Endothelial cell (in vitro differentiated cells): ENCODE results near the gene CCDC9B. TPM values are rescaled to one million over a fixed set of nuclear protein-coding genes. Genes with fewer than 3 reads are reported as not detected.

Experiments used
- DNase-seq: peaks from one replicate; pipeline ENCODE4 v3.0.0; 2021; ENCODE audit warnings: low spot score
- H3K27ac Mint-ChIP-seq: one replicate; pipeline ENCODE4 v1.8.0; 2021; ENCODE audit warnings: mixed read lengths, inconsistent platforms; ENCODE audit not compliant: unreplicated experiment
- H3K27me3 Mint-ChIP-seq: one replicate; pipeline ENCODE4 v1.8.0; 2021; ENCODE audit warnings: mild to moderate bottlenecking, moderate library complexity, mixed read lengths, inconsistent platforms; ENCODE audit not compliant: unreplicated experiment
- H3K36me3 Mint-ChIP-seq: one replicate; pipeline ENCODE4 v1.8.0; 2021; ENCODE audit warnings: mild to moderate bottlenecking, low read depth, mixed read lengths, inconsistent platforms; ENCODE audit not compliant: unreplicated experiment
- H3K4me1 Mint-ChIP-seq: one replicate; pipeline ENCODE4 v1.8.0; 2021; ENCODE audit warnings: mild to moderate bottlenecking, mixed read lengths, inconsistent platforms; ENCODE audit not compliant: unreplicated experiment
- H3K4me3 Mint-ChIP-seq: one replicate; pipeline ENCODE4 v1.8.0; 2021; ENCODE audit warnings: mild to moderate bottlenecking, mixed read lengths, inconsistent platforms; ENCODE audit not compliant: unreplicated experiment
- H3K9me3 Mint-ChIP-seq: one replicate; pipeline ENCODE4 v1.8.0; 2021; ENCODE audit warnings: mixed read lengths, inconsistent platforms; ENCODE audit not compliant: unreplicated experiment
- total RNA-seq: library from RNA; stranded (reverse); fragmentation: NEBNext Ultra II Directional; extraction: Animal tissue kit (Norgen Biotek cat#: 25700); gene quantifications from one replicate; pipeline ENCODE4 v1.2.1, GENCODE V29; 2021; ENCODE audit not compliant: unreplicated experiment
- TF ChIP-seq, protein P1 (sequence below): fragments of 200-600 bp; sonication (generic); IDR thresholded peaks from one replicate; pipeline ENCODE4 v1.5.0; 2021; ENCODE audit warnings: antibody characterized with exemption; ENCODE audit not compliant: unreplicated experiment

The CCDC9B gene
- total RNA-seq, 1 donor from 2014 or later, result 0.92 TPM

DNA sequence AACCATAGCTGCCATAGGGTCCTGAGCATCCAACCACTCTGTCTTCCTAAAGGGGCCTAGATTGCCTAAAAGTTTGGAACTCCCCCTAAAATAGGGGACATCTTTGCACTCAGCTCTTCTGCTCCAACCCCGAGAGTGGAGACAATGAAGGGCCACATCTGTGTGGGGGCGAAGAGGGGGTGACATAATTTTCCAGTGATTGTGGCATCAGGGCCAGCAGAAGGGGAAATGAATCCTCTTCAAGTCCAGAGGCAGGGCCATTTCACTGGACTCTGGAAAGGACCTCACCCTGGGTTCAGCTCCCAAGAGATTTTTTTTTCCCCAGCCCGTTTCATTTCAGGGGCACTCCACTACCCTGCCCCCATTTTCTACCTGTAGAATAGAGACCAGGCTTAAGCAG is 53.2 kb downstream of the CCDC9B start:
- Mint-ChIP-seq H3K4me3 (no peak overlapping the region), H3K27ac (no peak overlapping the region), H3K27me3 (peaks cover 20% of the 10 kb centered on the region), H3K9me3 (no peaks in the 10 kb centered on the region), H3K4me1 (peaks cover 7% of the 10 kb centered on the region), H3K36me3 (peaks cover 7% of the 10 kb centered on the region)
- TF ChIP-seq, protein P1, sequence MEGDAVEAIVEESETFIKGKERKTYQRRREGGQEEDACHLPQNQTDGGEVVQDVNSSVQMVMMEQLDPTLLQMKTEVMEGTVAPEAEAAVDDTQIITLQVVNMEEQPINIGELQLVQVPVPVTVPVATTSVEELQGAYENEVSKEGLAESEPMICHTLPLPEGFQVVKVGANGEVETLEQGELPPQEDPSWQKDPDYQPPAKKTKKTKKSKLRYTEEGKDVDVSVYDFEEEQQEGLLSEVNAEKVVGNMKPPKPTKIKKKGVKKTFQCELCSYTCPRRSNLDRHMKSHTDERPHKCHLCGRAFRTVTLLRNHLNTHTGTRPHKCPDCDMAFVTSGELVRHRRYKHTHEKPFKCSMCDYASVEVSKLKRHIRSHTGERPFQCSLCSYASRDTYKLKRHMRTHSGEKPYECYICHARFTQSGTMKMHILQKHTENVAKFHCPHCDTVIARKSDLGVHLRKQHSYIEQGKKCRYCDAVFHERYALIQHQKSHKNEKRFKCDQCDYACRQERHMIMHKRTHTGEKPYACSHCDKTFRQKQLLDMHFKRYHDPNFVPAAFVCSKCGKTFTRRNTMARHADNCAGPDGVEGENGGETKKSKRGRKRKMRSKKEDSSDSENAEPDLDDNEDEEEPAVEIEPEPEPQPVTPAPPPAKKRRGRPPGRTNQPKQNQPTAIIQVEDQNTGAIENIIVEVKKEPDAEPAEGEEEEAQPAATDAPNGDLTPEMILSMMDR, result no peak
- no peak for DNase-seq

DNA sequence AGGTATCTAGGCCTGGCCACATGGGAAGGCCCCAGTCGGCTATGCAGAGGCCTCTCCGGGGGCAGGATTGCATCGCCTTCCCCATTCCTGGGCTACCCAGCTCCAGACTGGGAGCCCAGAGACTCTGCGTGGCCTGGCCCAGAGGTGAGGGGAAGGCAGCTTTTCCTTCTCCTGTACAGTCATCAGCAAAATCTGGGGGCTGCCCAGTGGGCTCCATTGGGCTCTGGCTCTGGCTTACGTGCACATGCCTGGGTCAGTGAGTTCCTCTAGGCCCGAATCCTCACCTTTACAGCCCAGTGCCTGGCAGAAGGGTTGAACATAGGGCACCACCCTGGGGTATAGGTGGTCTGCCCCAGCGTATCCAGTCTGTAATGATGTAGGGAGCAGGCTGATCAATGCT is 53.9 kb downstream of the CCDC9B start:
- Mint-ChIP-seq H3K9me3 (no peaks in the 10 kb centered on the region), H3K27me3 (peaks cover 20% of the 10 kb centered on the region), H3K36me3 (peaks cover 7% of the 10 kb centered on the region), H3K4me3 (no peak overlapping the region), H3K27ac (no peak overlapping the region), H3K4me1 (peaks cover 7% of the 10 kb centered on the region)
- no peak for DNase-seq
- TF ChIP-seq, protein P1, result no peak

DNA sequence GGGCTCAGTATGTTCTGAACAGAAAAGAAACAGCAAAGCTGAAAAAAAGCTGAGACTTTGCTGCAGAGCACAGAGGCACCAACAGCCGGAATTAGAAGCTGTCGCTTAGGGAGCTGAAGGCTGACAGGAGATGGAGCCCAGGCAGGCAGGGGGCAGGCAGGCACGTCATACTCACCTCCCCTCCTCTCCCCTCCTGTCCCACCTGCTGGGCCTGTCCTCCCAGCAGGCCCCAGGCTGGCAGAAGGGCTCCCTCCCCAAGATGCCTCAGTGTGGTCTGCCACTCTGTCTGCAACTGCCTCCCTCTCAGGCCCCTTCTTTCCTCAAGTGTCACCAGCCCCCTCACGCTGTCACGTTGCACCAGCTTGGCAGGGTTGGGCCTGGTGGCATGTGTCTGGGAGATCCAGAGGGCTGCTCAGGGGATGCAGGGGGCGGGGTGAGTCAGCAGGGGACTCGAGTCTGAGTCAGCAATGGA is 54.6 kb downstream of the CCDC9B start:
- peaks cover 22% of the 10 kb centered on the region for H3K27me3 Mint-ChIP-seq

DNA sequence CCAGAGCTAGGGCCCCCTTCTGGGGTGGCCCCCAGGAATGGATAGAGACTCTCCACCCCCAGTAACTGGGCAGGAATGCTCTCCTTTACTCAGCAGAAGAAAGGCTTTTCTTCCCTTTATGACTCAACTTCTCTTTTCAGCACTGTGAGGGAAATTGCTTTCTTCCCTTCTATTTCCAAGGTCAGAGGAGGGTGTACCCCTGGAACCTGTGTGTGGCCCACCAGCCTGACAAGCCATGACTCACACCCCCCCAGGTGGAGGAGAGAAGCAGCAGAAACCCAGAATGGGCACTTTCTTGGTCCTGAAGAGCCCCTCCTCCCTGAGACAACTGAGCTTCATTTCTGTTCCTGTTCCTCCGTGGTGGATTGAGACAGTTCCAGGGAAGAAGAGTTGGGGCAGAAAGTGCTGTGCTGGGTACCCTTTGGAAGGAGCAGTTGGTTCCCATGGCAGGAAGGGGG is 55.2 kb downstream of the CCDC9B start:
- no peak overlapping the region for H3K4me3 Mint-ChIP-seq
- DNase-seq, result no peak
- TF ChIP-seq, protein P1, result no peak
- no peak overlapping the region for H3K27ac Mint-ChIP-seq
- no peaks in the 10 kb centered on the region for H3K9me3 Mint-ChIP-seq
- peaks cover 10% of the 10 kb centered on the region for H3K4me1 Mint-ChIP-seq
- H3K27me3 Mint-ChIP-seq, result peaks cover 27% of the 10 kb centered on the region
- H3K36me3 Mint-ChIP-seq, result peaks cover 7% of the 10 kb centered on the region

More for the DNA sequence above, 54.6 kb downstream of the CCDC9B start:
- no peak for DNase-seq
- Mint-ChIP-seq H3K9me3 (no peaks in the 10 kb centered on the region), H3K4me1 (peaks cover 9% of the 10 kb centered on the region), H3K4me3 (no peak overlapping the region), H3K36me3 (peaks cover 7% of the 10 kb centered on the region), H3K27ac (no peak overlapping the region)
- TF ChIP-seq, protein P1, result no peak

DNA sequence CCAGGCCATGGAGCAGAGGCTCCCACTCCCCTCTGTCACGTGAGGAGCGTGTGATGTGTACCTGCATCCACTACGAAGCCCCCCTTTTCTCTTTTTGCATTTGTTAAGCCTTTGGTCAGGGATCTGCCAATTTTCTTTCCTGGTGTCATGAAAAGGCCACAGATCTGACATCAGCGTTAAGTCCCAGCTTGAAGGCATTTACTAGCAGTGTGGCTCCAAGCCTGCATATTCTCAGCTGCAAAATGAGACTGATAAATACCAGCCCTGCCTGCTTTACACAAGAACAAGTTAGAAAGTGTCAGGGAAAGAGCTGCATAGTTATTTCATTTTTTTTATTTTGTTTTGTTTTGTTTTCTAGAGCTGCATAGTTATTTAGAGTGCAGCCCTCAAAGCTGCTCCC is 55.6 kb downstream of the CCDC9B start:
- no peak overlapping the region for H3K4me3 Mint-ChIP-seq
- no peak for DNase-seq
- H3K27ac Mint-ChIP-seq, result no peak overlapping the region
- H3K9me3 Mint-ChIP-seq, result no peaks in the 10 kb centered on the region
- peaks cover 31% of the 10 kb centered on the region for H3K27me3 Mint-ChIP-seq
- TF ChIP-seq, protein P1, result no peak
- peaks cover 8% of the 10 kb centered on the region for H3K4me1 Mint-ChIP-seq
- peaks cover 7% of the 10 kb centered on the region for H3K36me3 Mint-ChIP-seq
